ENCODE results near the gene GSG1.
A peak's percentile ranks its signal among the peaks of the same experiment; 100 is the strongest.
"Not testable (repeated sequence)": the region's sequence is repeated elsewhere in the genome, so short reads cannot be mapped to it uniquely, and the experiment has no call there.

The GSG1 gene

GRCh38 chr12:13062669-13063068 lies 40.8 kb downstream of the GSG1 start:
- DNase-seq (ENCODE audit: low read depth in 2 of 2): no peak

DNA sequence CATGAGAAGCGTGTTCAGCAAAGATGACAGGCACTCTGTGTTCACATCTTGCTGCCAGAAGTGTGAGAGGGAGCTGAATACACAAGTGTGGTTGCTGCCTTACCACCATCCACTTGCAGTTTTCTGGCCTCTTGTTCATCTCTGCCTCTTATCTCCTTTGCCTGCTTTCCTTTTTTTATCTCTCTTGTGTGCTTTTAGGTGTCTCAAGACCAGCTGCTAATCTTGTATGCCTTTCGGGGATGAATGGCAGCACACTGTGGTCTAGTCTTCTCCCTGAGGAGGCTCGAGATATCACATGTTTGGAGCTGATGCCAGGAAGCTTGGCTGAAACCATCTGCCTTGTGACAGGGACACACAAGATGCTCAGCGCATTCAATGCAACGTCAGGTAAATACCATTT lies 42.1 kb downstream of the GSG1 start:
- DNase-seq (ENCODE audit: low read depth in 2 of 2): no peak

GRCh38 chr12:13060581-13060980 lies 42.9 kb downstream of the GSG1 start:
- no peak for DNase-seq (ENCODE audit: low read depth in 2 of 2)

- DNase-seq (ENCODE audit: low read depth in 2 of 2): not testable (repeated sequence)
These were observed 49.9 kb downstream of the GSG1 start for GRCh38 chr12:13053617-13054016.

GRCh38 chr12:13052421-13052820 lies 51.0 kb downstream of the GSG1 start:
- no peak for DNase-seq (ENCODE audit: low read depth in 2 of 2)

DNA sequence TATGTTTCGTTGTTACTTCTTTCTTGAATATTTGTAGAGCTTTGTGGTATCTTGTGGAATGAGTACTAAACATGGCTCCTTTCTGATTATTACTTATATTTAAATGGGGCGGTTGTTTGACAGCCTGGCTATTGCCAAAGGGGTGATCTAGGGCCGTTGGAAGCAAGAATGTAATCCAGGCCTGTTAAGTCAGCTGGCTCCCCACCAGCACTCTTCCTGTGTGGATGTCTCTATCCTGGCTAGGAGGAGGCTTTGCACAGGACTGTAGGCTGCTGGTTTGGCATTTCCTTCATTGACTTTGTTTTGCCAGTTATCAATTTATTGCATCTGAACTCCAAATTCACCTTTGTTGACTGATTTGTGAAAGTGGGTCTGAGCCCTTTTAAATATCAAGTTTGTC lies 53.7 kb downstream of the GSG1 start:
- DNase-seq (ENCODE audit: low read depth in 2 of 2): no peak

DNA sequence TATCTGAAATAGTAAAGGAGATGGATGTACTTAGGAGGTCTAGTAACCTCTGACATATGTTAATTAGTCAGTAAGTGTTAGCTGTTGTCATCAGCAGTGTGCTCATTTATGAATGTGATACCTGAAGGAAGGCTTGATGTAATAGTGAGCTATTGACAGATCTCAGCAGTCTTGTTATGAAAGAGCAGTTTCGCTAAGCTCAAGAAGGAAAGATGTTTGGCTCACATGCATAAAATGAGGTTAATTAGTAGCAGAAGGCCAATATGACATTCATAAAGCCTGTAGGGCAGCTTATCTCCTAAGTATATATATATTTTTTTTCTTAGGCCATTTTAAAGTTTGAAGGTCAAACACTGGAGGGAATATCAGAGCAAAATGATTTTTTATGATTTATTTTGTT lies 56.5 kb downstream of the GSG1 start:
- no peak for DNase-seq (ENCODE audit: low read depth in 2 of 2)

DNA sequence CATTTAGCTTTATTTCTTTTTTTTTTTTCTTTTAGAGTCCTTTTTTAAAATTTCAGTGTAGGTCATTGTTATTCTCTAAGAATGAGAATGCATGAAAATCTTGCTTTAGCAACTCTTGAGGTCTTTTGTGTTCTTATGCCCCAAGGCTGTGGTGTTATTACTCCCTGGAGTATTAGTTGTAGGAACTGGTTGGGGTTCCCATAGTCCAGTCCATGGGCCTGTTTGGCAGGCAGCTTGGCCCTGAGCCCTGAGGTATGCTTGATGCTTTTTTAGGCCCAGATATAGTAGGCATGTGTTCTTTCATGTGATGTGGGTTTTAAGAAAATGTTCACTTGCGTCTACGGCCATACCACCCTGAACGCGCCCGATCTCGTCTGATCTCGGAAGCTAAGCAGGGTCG lies 57.7 kb downstream of the GSG1 start:
- no peak for DNase-seq (ENCODE audit: low read depth in 2 of 2)

- no peak for DNase-seq (ENCODE audit: low read depth in 2 of 2)
These were observed 58.6 kb downstream of the GSG1 start for GRCh38 chr12:13044906-13045299.

- no peak for DNase-seq (ENCODE audit: low read depth in 2 of 2)
These were observed 59.2 kb downstream of the GSG1 start, which contains the start of gene FAM234B for GRCh38 chr12:13044002-13044905. FAM234B (plus strand) TSS chr12:13044381; CDS start chr12:13044404, 23 bp downstream.

DNA sequence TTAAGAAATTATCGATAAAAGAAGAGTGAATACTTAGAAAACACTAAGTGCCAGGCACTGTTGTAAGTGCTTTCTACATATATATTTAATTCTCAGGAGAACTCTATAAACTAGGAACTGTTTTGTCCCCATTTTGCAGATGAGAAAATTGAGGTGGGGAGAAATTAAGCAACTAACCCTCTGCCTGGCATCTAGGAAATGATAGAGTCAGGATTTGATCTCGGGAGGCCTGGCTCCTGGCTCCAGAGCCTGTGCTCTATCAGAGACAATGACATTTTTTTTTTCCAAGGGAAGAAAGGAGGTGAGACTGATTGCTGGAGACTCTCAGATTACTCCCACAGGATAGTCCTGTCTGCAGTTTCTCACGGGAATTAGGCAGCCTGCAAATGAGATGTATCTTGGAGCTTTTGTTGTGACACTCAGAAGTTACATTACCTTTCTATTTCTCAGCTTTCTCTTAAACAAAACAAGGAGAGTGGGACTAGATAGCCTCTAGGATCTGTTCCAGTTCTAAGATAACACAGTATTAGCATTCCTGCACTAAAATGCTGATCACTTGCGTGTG lies 60.7 kb downstream of the GSG1 start:
- DNase-seq (ENCODE audit: low read depth in 2 of 2): no peak

DNA sequence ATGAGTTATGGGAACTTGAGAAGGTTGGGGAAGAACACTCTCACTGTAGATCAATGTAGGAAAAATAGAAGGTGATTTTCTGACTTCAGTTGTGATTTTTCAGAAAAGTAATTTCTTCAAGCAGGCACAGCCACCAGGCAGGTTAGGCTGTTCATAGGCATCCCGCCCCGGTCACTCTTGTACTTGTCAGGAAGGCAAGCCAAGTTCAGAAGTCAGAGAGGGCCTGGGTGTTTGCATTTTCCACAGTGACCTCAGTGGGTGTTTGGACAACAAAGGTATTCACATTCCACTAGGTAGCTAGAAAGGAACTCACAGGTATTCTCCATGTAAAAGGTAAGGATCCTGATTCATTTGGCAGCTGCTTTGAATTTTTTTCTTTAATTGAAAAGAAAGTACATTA lies 62.2 kb downstream of the GSG1 start:
- DNase-seq (ENCODE audit: low read depth in 2 of 2): no peak

DNA sequence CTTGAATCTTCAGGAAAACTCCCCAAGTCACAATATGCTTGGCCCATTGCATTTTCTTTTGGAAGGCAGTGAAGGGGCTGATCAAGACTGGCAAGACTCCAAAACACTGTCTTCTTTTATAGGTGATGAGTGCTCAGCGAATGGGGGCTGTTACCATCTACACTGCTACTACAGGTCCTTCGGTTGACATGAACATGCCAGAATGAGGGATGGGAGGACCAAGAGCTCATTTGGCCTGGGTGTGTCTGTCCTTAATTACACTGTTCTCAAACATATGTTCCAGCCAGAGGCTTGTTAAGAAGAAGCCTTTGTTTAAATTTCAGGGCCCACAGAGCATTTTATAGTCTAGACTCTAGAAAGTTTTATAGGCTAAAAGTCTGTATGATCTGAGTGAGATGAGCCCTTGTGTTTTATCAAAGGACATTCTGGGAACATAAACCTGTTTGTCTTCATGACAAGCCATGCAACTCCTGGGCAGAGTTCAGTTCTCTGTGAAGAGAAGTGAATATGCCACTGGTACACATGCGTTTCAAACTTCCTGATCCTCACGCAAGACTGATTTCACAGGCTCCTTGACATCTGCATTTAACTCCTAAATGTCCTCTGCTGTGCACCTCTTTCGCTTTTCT lies 64.0 kb downstream of the GSG1 start:
- no peak for DNase-seq (ENCODE audit: low read depth in 2 of 2)

DNA sequence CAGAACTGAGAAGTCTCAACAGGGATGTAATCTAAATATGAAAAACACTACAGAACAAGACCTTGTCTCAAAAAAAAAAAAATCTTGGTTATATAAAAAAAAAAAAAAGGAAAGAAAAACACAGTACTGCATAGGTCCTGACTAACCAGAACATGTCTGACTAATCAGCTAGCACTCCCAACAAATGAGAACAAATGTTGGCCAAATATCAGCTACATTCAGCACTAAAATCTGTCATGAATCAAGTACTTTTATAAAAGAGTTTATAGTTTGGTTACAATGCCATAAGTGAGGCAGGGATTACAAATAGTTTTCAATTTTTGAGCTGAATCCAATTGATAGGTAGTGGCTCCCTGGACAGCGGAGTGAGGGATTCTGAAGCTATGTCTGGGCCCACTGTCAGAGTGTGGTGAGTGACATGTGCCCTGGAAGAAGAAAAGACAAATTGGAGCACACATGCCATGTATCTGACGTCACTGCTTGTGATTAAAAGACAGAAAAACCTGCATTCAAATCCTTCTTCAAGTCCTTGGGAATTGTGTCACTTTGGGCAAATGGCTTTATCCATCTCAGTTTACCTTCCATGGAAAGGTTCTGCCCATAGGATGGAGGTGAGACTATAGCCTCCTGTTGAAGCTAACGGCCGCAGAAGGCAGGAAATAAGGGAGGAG lies 64.8 kb downstream of the GSG1 start:
- DNase-seq (ENCODE audit: low read depth in 2 of 2): peak; percentile 62 to 69

GRCh38 chr12:13036881-13037280 lies 66.6 kb downstream of the GSG1 start:
- DNase-seq (ENCODE audit: low read depth in 2 of 2): no peak

- DNase-seq (ENCODE audit: low read depth in 2 of 2): not testable (repeated sequence)
These were observed 68.1 kb downstream of the GSG1 start for GRCh38 chr12:13035335-13035734.
